GM21576 (cell line): ENCODE results near the gene MC4R.
A peak's percentile ranks its signal among the peaks of the same experiment; 100 is the strongest.
"Not testable (repeated sequence)": the region's sequence is repeated elsewhere in the genome, so short reads cannot be mapped to it uniquely, and the experiment has no call there.

Experiments
- ATAC-seq: cut with Tn5 transposase; IDR thresholded peaks from one replicate; pipeline ENCODE4 v1.9.1; 2021; ENCODE audit warnings: mild to moderate bottlenecking, moderate library complexity; ENCODE audit not compliant: unreplicated experiment

The MC4R gene

GRCh38 chr18:60372596-60372995 lies at the start of gene MC4R:
Gene MC4R (minus strand): TSS chr18:60372775. CDS start chr18:60372349, 426 bp downstream.
- no peak for ATAC-seq

GRCh38 chr18:60422306-60422705 lies 49.7 kb upstream of the MC4R start:
- not testable (repeated sequence) for ATAC-seq

GRCh38 chr18:60421356-60422118 lies 49.0 kb upstream of the MC4R start:
- no peak for ATAC-seq

GRCh38 chr18:60417946-60418345 lies 45.4 kb upstream of the MC4R start:
- ATAC-seq = no peak

GRCh38 chr18:60413944-60414547 lies 41.5 kb upstream of the MC4R start:
- ATAC-seq = peak; percentile 69

- ATAC-seq = no peak
Measured at GRCh38 chr18:60411715-60412114, 39.1 kb upstream of the MC4R start.

GRCh38 chr18:60406721-60407120 lies 34.1 kb upstream of the MC4R start:
- no peak for ATAC-seq

GRCh38 chr18:60404486-60405085 lies 32.0 kb upstream of the MC4R start:
- ATAC-seq = no peak

GRCh38 chr18:60401346-60401745 lies 28.8 kb upstream of the MC4R start:
- ATAC-seq = no peak

GRCh38 chr18:60391571-60392226 lies 19.1 kb upstream of the MC4R start:
- no peak for ATAC-seq

- no peak for ATAC-seq
Measured at GRCh38 chr18:60389314-60389713, 16.7 kb upstream of the MC4R start.

GRCh38 chr18:60385693-60386092 lies 13.1 kb upstream of the MC4R start:
- no peak for ATAC-seq

- ATAC-seq = no peak
Measured at GRCh38 chr18:60383893-60384292, 11.3 kb upstream of the MC4R start.

GRCh38 chr18:60377778-60378469 lies 5.3 kb upstream of the MC4R start:
- no peak for ATAC-seq

GRCh38 chr18:60372132-60372531 lies 443 bp downstream of the MC4R start:
- no peak for ATAC-seq

GRCh38 chr18:60358516-60358915 lies 14.1 kb downstream of the MC4R start:
- ATAC-seq = no peak

GRCh38 chr18:60350941-60351340 lies 21.6 kb downstream of the MC4R start:
- ATAC-seq = no peak

- ATAC-seq = no peak
Measured at GRCh38 chr18:60350150-60350549, 22.4 kb downstream of the MC4R start.

GRCh38 chr18:60347526-60348045 lies 25.0 kb downstream of the MC4R start:
- no peak for ATAC-seq

- ATAC-seq = no peak
Measured at GRCh38 chr18:60339018-60339417, 33.6 kb downstream of the MC4R start.

- no peak for ATAC-seq
Measured at GRCh38 chr18:60331890-60332289, 40.7 kb downstream of the MC4R start.
